IMR-90 (cell line): ENCODE results near the gene FGD3. TPM values are rescaled to one million over a fixed set of nuclear protein-coding genes. Genes with fewer than 3 reads are reported as not detected.

Experiments used
- ATAC-seq: fragments of 200-7000 bp; cut with Tn5 transposase; 2 replicates; pipeline ENCODE4 v1.9.1; 2020; ENCODE audit warnings: low read depth, mild to moderate bottlenecking, moderate library complexity
- BruUV-seq: library from RNA; stranded (reverse); fragments of 400-500 nt; replicated peaks from 2 replicates; lab custom pipeline; 2021; lab: Mats Ljungman, UMichigan
- CTCF ChIA-PET: fragments of 300-600 bp; formaldehyde crosslinking; extraction: SDS; loops from one replicate; lab custom pipeline; 2021; ENCODE audit warnings: antibody characterized with exemption; lab: Yijun Ruan, JAX
- POLR2A ChIA-PET: fragments of 300-600 bp; sonication (Branson Sonifier 250); formaldehyde crosslinking; loops from one replicate; lab custom pipeline; 2022; ENCODE audit warnings: antibody characterized with exemption; ENCODE audit not compliant: unreplicated experiment; lab: Charles Lee
- DNase-seq: peaks from one replicate; pipeline ENCODE4 v3.0.0; 2013
- H2AFZ ChIP-seq: replicated peaks from 2 replicates; pipeline ENCODE3; 2013; ENCODE audit warnings: low read length, mild to moderate bottlenecking; ENCODE audit not compliant: poor library complexity
- H2AK5ac ChIP-seq: 2 replicates; pipeline ENCODE4 v1.6.1; 2013; ENCODE audit warnings: low read depth, low read length, inconsistent platforms
- H2AK9ac ChIP-seq: replicated peaks from 2 replicates; pipeline ENCODE3; 2013; ENCODE audit warnings: mild to moderate bottlenecking, low read depth, low read length, moderate library complexity; ENCODE audit not compliant: poor library complexity
- H2BK120ac ChIP-seq: 2 replicates; pipeline ENCODE4 v1.6.1; 2013; ENCODE audit warnings: low read depth, low read length, inconsistent platforms
- H2BK15ac ChIP-seq: 3 replicates; pipeline ENCODE4 v1.6.1; 2013; ENCODE audit warnings: low read depth, low read length, inconsistent platforms
- H2BK20ac ChIP-seq: 2 replicates; pipeline ENCODE4 v1.6.1; 2013; ENCODE audit warnings: low read depth, mild to moderate bottlenecking, inconsistent platforms, low read length, moderate library complexity
- H2BK5ac ChIP-seq: 2 replicates; pipeline ENCODE4 v1.6.1; 2013; ENCODE audit warnings: mild to moderate bottlenecking, low read depth, low read length, inconsistent platforms; ENCODE audit not compliant: poor library complexity, severe bottlenecking
- H3K14ac ChIP-seq: replicated peaks from 2 replicates; pipeline ENCODE4 v1.6.1; 2013; ENCODE audit warnings: low read depth, low read length, inconsistent platforms
- H3K18ac ChIP-seq: 2 replicates; pipeline ENCODE4 v1.6.1; 2013; ENCODE audit warnings: low read depth, low read length, control low read depth
- H3K23ac ChIP-seq: 2 replicates; pipeline ENCODE4 v1.6.1; 2013; ENCODE audit warnings: low read depth, low read length, inconsistent platforms
- H3K27ac ChIP-seq: 2 replicates; pipeline ENCODE4 v1.5.1; 2013; ENCODE audit warnings: mild to moderate bottlenecking, control low read depth, low read length; ENCODE audit not compliant: insufficient read depth
- H3K27me3 ChIP-seq: 2 replicates; pipeline ENCODE4 v1.6.1; 2013; ENCODE audit warnings: low read length; ENCODE audit not compliant: control insufficient read depth, insufficient read depth
- H3K36me3 ChIP-seq: 2 replicates; pipeline ENCODE4 v1.6.1; 2013; ENCODE audit warnings: low read length, mixed read lengths; ENCODE audit not compliant: control insufficient read depth, insufficient read depth
- H3K4ac ChIP-seq: 2 replicates; pipeline ENCODE4 v1.6.1; 2013; ENCODE audit warnings: low read depth, low read length, inconsistent platforms
- H3K4me1 ChIP-seq: 2 replicates; pipeline ENCODE4 v1.6.1; 2013; ENCODE audit warnings: low read length, mixed read lengths; ENCODE audit not compliant: control insufficient read depth, insufficient read depth
- H3K4me2 ChIP-seq: 2 replicates; pipeline ENCODE4 v1.6.1; 2013; ENCODE audit warnings: low read depth, mild to moderate bottlenecking, control low read depth, low read length, moderate library complexity
- H3K4me3 ChIP-seq: 2 replicates; pipeline ENCODE4 v1.5.1; 2013; ENCODE audit warnings: low read depth, mild to moderate bottlenecking, control low read depth, low read length, moderate library complexity; ENCODE audit not compliant: insufficient read depth
- H3K56ac ChIP-seq: 2 replicates; pipeline ENCODE4 v1.6.1; 2013; ENCODE audit warnings: low read length, inconsistent platforms; ENCODE audit not compliant: insufficient read depth; ENCODE audit errors: extremely low read depth
- H3K79me1 ChIP-seq, 2 experiments: 2 replicates each; pipeline ENCODE4 v1.6.1; 2013; ENCODE audit warnings: low read length in 2 of 2, inconsistent platforms in 1 of 2, low read depth in 1 of 2
- H3K9ac ChIP-seq: 2 replicates; pipeline ENCODE4 v1.6.1; 2013; ENCODE audit warnings: low read depth, low read length, control low read depth
- H3K9me1 ChIP-seq: 2 replicates; pipeline ENCODE4 v1.6.1; 2013; ENCODE audit warnings: low read length, inconsistent platforms; ENCODE audit not compliant: insufficient read depth
- H3K9me3 ChIP-seq: 2 replicates; pipeline ENCODE4 v1.6.1; 2013; ENCODE audit warnings: low read length; ENCODE audit not compliant: control insufficient read depth, insufficient read depth
- H4K20me1 ChIP-seq: 2 replicates; pipeline ENCODE4 v1.6.1; 2013; ENCODE audit warnings: low read length, inconsistent platforms; ENCODE audit not compliant: insufficient read depth
- H4K5ac ChIP-seq: 2 replicates; pipeline ENCODE4 v1.6.1; 2013; ENCODE audit warnings: mild to moderate bottlenecking, low read depth, low read length, control low read depth
- H4K8ac ChIP-seq, 2 experiments: 2 replicates each; pipeline ENCODE4 v1.6.1; 2013; ENCODE audit warnings: low read depth in 2 of 2, low read length in 2 of 2, control low read depth in 1 of 2, inconsistent platforms in 1 of 2
- H4K91ac ChIP-seq: 2 replicates; pipeline ENCODE4 v1.6.1; 2013; ENCODE audit warnings: low read depth, low read length, inconsistent platforms; ENCODE audit not compliant: insufficient read depth
- ELK1 ChIP-seq: fragments of 150-350 bp; IDR thresholded peaks from 2 replicates; pipeline ENCODE4 v1.6.1; 2016; ENCODE audit warnings: low read depth, mild to moderate bottlenecking, low read length, moderate library complexity, borderline replicate concordance
- RFX5 ChIP-seq: IDR thresholded peaks from 2 replicates; pipeline ENCODE4 v1.8.0; 2012; ENCODE audit warnings: low read depth, mild to moderate bottlenecking, low read length, moderate library complexity
- WGBS, 2 experiments: methylation state at CpG; one replicate each; pipeline versions ENCODE4 v1.1.5 to v1.1.7; 2013; ENCODE audit warnings: missing lambda C conversion rate in 2 of 2; ENCODE audit not compliant: insufficient read length in 1 of 2; ENCODE audit errors: extremely low coverage in 2 of 2; 5-methylcytosine and 5-hydroxymethylcytosine counted together
- dilution Hi-C: fragments of 300-500 bp; cut with HindIII; formaldehyde crosslinking; loops from one replicate; pipeline ENCODE4 v1.14.3; 2018; ENCODE audit warnings: low sequenced_read_pairs; ENCODE audit not compliant: unreplicated experiment
- in situ Hi-C: fragments of 300-500 bp; cut with MboI; formaldehyde crosslinking; loops from 3 replicates; pipeline ENCODE4 v1.14.3; 2019; ENCODE audit warnings: low sequenced_read_pairs, inconsistent platforms, mixed read lengths
- intact Hi-C: fragments of 100-400 bp; cut with micrococcal nuclease; formaldehyde crosslinking; loops from 2 replicates; pipeline ENCODE4 v1.10.0; 2022
- polyA plus RNA-seq, 3 experiments: library from polyadenylated mRNA; depleted of rRNA; stranded (reverse); fragments of >200 nt; gene quantifications; 2 replicates each; pipeline ENCODE4 v1.2.3, GENCODE V29; 2012; ENCODE audit warnings: low replicate concordance in 1 of 3
- total RNA-seq: library from RNA; depleted of rRNA; stranded (reverse); fragments of >200 nt; gene quantifications from 2 replicates; pipeline ENCODE4 v1.2.3, GENCODE V29; 2012

The FGD3 gene
- total and polyA plus RNA-seq, 2 of the 4 experiments (the other 2 are of a cell fraction) = not detected

- H2BK20ac ChIP-seq = no peak overlapping the region
- H2AK9ac ChIP-seq = no peak overlapping the region
- no peak overlapping the region for H3K14ac ChIP-seq
- intact Hi-C loops (no loop called here), dilution Hi-C loops (no loop called here), in situ Hi-C loops (no loop called here)
- no peaks in the 10 kb centered on the region for H3K79me1 ChIP-seq
- H3K4me2 ChIP-seq = no peak overlapping the region
- WGBS, 2 experiments = 60% methylated on average over 6 of the region's 10 CpGs; no CpG with 5 or more reads in 1 of the 2 experiments
- no peaks in the 10 kb centered on the region; the same call in 1 of the 2 replicates for H3K27me3 ChIP-seq
- ChIA-PET POLR2A (no interaction called here), CTCF (no interaction called here)
- H3K18ac ChIP-seq = no peak overlapping the region
- no peak overlapping the region for H2AK5ac ChIP-seq
- H3K23ac ChIP-seq = no peak overlapping the region
- no peaks in the 10 kb centered on the region for H3K9me3 ChIP-seq
- DNase-seq (no peak), ATAC-seq (no peak)
- H3K9me1 ChIP-seq = no peaks in the 10 kb centered on the region
- H2BK120ac ChIP-seq = no peak overlapping the region
- H3K4me1 ChIP-seq = no peaks in the 10 kb centered on the region
- H2BK15ac ChIP-seq = no peak overlapping the region
- no peak overlapping the region for H4K8ac ChIP-seq
- H4K20me1 ChIP-seq = no peaks in the 10 kb centered on the region
- TF ChIP-seq RFX5 (no peak), ELK1 (no peak)
- H3K9ac ChIP-seq = no peak overlapping the region
- H2AFZ ChIP-seq = no peak overlapping the region
- H3K56ac ChIP-seq = no peak overlapping the region
- no peak overlapping the region for H4K5ac ChIP-seq
- no TSS peak for BruUV-seq
- H3K4ac ChIP-seq = no peak overlapping the region
- H4K91ac ChIP-seq = no peak overlapping the region
- no peak overlapping the region for H2BK5ac ChIP-seq
- no peak overlapping the region for H3K4me3 ChIP-seq
- H3K36me3 ChIP-seq = no peaks in the 10 kb centered on the region
- no peak overlapping the region for H3K27ac ChIP-seq
These were observed 26.9 kb downstream of the FGD3 start for GRCh38 chr9:92974161-92974661.
